ENCODE measurements around the gene SFXN3. TPM values are rescaled to one million over a fixed set of nuclear protein-coding genes. Genes with fewer than 3 reads are reported as not detected.

The SFXN3 gene
- total and polyA plus RNA-seq, 2 of the 13 experiments (the other 11 are each of a cell fraction or from before 2014, with no cell fraction given), result 16.8 to 71.5 TPM

- TF ChIP-seq ZNF646 (CRISPR knock-in tag; IDR thresholded peaks at IDR 0.05) (no peak), CCDC6 (CRISPR knock-in tag; IDR thresholded peaks at IDR 0.05) (peak; percentile 43), CENPT (CRISPR knock-in tag; IDR thresholded peaks at IDR 0.05; ENCODE audit: low read depth) (no peak), RNF219 (CRISPR knock-in tag; IDR thresholded peaks at IDR 0.05) (no peak; the same call in 1 of the 2 replicates), GPBP1L1 (CRISPR knock-in tag; IDR thresholded peaks at IDR 0.05) (no peak), ZMAT3 (CRISPR knock-in tag; conservative IDR thresholded peaks at IDR 0.05) (peak; percentile 2; the same call in 1 of the 2 replicates), POLR2AphosphoS2 (IDR thresholded peaks at IDR 0.05; ENCODE audit: low read depth, low read length) (no peak), MBNL3 (CRISPR knock-in tag; conservative IDR thresholded peaks at IDR 0.05) (no peak), ZNF547 (CRISPR knock-in tag; IDR thresholded peaks at IDR 0.05) (no peak), ZBTB34 (CRISPR knock-in tag; IDR thresholded peaks at IDR 0.05) (no peak), ATF1 (CRISPR knock-in tag; IDR thresholded peaks at IDR 0.05) (0 out of 2 replicates have a peak, but pooled peaks have one; percentile 43), DRAP1 (CRISPR knock-in tag; IDR thresholded peaks at IDR 0.05) (no peak)
Measured at GRCh38 chr10:101060036-101060950, 29.3 kb downstream of the SFXN3 start (continued).
